Measurements from ENCODE around the gene ANXA4. TPM values are rescaled to one million over a fixed set of nuclear protein-coding genes. Genes with fewer than 3 reads are reported as not detected.

The ANXA4 gene
- total RNA-seq, 1 experiment from 2014 or later = 92.0 TPM

DNA sequence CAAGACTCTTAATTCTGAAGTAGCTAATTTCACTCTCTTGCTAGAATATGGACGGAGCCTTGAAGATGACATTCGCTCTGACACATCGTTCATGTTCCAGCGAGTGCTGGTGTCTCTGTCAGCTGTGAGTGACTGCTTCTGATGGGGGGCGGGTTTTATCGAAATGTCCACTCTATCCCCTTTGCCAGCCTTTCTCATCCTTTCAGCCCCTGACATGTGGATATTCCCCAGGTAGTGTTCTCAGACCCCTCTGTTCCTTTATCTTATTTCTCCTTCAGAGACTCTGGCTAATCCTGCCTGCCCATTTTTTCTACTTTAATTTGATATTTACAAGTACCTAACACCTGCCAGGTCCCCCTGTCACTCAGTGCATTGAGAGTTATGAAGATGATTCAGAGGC lies 68.6 kb downstream of the ANXA4 start:
- Histone ChIP-seq H3K27me3 (replicated peaks; ENCODE audit: control insufficient read depth, insufficient read depth, low read length) (no peaks in the 10 kb centered on the region), H3K4me1 (no peaks in the 10 kb centered on the region), H3K9me3 (no peaks in the 10 kb centered on the region), H3K36me3 (ENCODE audit: control insufficient read depth, insufficient read depth, low read length) (peaks cover 2% of the 10 kb centered on the region), H3K4me3 (ENCODE audit: low read depth, low read length) (no peak overlapping the region)
- no peak overlapping the region for H3K4me3 Mint-ChIP-seq (ENCODE audit: unreplicated experiment)
- H3K9me3 Mint-ChIP-seq (ENCODE audit: unreplicated experiment) = no peaks in the 10 kb centered on the region
- H3K4me1 Mint-ChIP-seq (ENCODE audit: low read depth, unreplicated experiment) = no peaks in the 10 kb centered on the region
- H3K36me3 Mint-ChIP-seq (ENCODE audit: insufficient read depth, unreplicated experiment) = peaks cover 14% of the 10 kb centered on the region
- CTCF ChIA-PET = no interaction called here
- H3K27me3 Mint-ChIP-seq (ENCODE audit: insufficient read depth, unreplicated experiment) = no peaks in the 10 kb centered on the region
- no peak overlapping the region for H3K27ac Mint-ChIP-seq (ENCODE audit: unreplicated experiment)
- no TSS peak for BruUV-seq (replicated peaks)
- DNase-seq = no peak
- POLR2A ChIA-PET = no interaction called here
- intact Hi-C loops (cut with micrococcal nuclease; ENCODE audit: unreplicated experiment) = no loop called here
- TF ChIP-seq, protein P1, sequence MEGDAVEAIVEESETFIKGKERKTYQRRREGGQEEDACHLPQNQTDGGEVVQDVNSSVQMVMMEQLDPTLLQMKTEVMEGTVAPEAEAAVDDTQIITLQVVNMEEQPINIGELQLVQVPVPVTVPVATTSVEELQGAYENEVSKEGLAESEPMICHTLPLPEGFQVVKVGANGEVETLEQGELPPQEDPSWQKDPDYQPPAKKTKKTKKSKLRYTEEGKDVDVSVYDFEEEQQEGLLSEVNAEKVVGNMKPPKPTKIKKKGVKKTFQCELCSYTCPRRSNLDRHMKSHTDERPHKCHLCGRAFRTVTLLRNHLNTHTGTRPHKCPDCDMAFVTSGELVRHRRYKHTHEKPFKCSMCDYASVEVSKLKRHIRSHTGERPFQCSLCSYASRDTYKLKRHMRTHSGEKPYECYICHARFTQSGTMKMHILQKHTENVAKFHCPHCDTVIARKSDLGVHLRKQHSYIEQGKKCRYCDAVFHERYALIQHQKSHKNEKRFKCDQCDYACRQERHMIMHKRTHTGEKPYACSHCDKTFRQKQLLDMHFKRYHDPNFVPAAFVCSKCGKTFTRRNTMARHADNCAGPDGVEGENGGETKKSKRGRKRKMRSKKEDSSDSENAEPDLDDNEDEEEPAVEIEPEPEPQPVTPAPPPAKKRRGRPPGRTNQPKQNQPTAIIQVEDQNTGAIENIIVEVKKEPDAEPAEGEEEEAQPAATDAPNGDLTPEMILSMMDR (IDR thresholded peaks at IDR 0.05; ENCODE audit: insufficient read depth in 1 of 2, low read depth in 1 of 2, low read length in 1 of 2, severe bottlenecking in 1 of 2, unreplicated experiment in 1 of 2) = no peak

DNA sequence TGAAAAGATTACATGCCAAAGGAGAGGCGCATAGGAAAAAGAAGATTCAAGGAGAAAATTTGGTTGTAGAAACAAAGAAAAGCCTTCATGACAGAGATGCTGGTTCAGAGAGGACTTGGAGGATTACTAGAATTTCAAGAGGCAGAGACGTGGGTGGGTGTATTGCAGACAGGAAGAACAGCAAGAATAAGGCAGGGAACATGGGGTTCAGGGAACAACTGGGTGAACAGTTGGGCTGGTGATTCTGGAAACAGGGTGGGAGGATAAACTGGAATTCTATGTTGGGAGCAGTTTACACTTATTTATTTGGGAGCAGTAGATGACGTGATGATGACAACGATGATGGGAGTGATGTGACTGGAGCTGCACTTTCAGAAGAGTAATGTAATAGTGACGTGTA lies 69.1 kb downstream of the ANXA4 start:
- ChIA-PET POLR2A (no interaction called here), CTCF (no interaction called here)
- Mint-ChIP-seq H3K9me3 (ENCODE audit: unreplicated experiment) (no peaks in the 10 kb centered on the region), H3K36me3 (ENCODE audit: insufficient read depth, unreplicated experiment) (peaks cover 14% of the 10 kb centered on the region), H3K4me1 (ENCODE audit: low read depth, unreplicated experiment) (no peaks in the 10 kb centered on the region), H3K27me3 (ENCODE audit: insufficient read depth, unreplicated experiment) (no peaks in the 10 kb centered on the region), H3K4me3 (ENCODE audit: unreplicated experiment) (no peak overlapping the region), H3K27ac (ENCODE audit: unreplicated experiment) (no peak overlapping the region)
- H3K27me3 ChIP-seq (replicated peaks; ENCODE audit: control insufficient read depth, insufficient read depth, low read length) = no peaks in the 10 kb centered on the region
- no TSS peak for BruUV-seq (replicated peaks)
- TF ChIP-seq, protein P1 (IDR thresholded peaks at IDR 0.05; ENCODE audit: insufficient read depth in 1 of 2, low read depth in 1 of 2, low read length in 1 of 2, severe bottlenecking in 1 of 2, unreplicated experiment in 1 of 2) = no peak
- intact Hi-C loops (cut with micrococcal nuclease; ENCODE audit: unreplicated experiment) = no loop called here
- H3K9me3 ChIP-seq = no peaks in the 10 kb centered on the region
- H3K4me1 ChIP-seq = no peaks in the 10 kb centered on the region
- peaks cover 2% of the 10 kb centered on the region for H3K36me3 ChIP-seq (ENCODE audit: control insufficient read depth, insufficient read depth, low read length)
- H3K4me3 ChIP-seq (ENCODE audit: low read depth, low read length) = no peak overlapping the region
- no peak for DNase-seq

DNA sequence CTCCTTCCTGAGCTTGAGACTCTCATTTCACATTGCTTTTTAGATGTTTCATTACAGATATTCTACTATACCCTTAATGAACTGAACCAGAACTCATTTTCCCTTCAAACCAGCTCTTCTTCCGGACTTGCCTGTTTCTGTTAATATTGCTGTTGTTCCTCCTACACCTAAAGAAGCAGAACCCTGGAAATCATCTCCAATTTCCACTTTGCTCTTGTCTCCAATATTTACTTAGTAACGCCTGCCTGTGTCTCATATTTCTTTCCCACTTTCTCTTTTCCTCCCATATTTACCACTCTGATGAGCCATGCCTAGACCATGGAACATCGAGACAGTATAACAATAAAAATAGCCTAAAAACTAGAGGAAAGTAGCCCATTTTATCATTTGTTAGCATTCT lies 69.7 kb downstream of the ANXA4 start:
- Mint-ChIP-seq H3K4me1 (ENCODE audit: low read depth, unreplicated experiment) (no peaks in the 10 kb centered on the region), H3K36me3 (ENCODE audit: insufficient read depth, unreplicated experiment) (peaks cover 10% of the 10 kb centered on the region), H3K4me3 (ENCODE audit: unreplicated experiment) (no peak overlapping the region), H3K27me3 (ENCODE audit: insufficient read depth, unreplicated experiment) (no peaks in the 10 kb centered on the region), H3K9me3 (ENCODE audit: unreplicated experiment) (no peaks in the 10 kb centered on the region), H3K27ac (ENCODE audit: unreplicated experiment) (no peak overlapping the region)
- H3K4me3 ChIP-seq (ENCODE audit: low read depth, low read length) = no peak overlapping the region
- no peak for DNase-seq
- no peaks in the 10 kb centered on the region for H3K27me3 ChIP-seq (replicated peaks; ENCODE audit: control insufficient read depth, insufficient read depth, low read length)
- ChIA-PET POLR2A (no interaction called here), CTCF (no interaction called here)
- H3K9me3 ChIP-seq = no peaks in the 10 kb centered on the region
- H3K4me1 ChIP-seq = no peaks in the 10 kb centered on the region
- TF ChIP-seq, protein P1 (IDR thresholded peaks at IDR 0.05; ENCODE audit: insufficient read depth in 1 of 2, low read depth in 1 of 2, low read length in 1 of 2, severe bottlenecking in 1 of 2, unreplicated experiment in 1 of 2) = no peak
- intact Hi-C loops (cut with micrococcal nuclease; ENCODE audit: unreplicated experiment) = no loop called here
- H3K36me3 ChIP-seq (ENCODE audit: control insufficient read depth, insufficient read depth, low read length) = peaks cover 2% of the 10 kb centered on the region; the same call in 1 of the 2 replicates
- no TSS peak for BruUV-seq (replicated peaks)
